G401 (cell line): Measurements from ENCODE around the gene TMEM86A. TPM values are rescaled to one million over a fixed set of nuclear protein-coding genes. Genes with fewer than 3 reads are reported as not detected.
A peak's percentile ranks its signal among the peaks of the same experiment; 100 is the strongest.
"Not testable (repeated sequence)": the region's sequence is repeated elsewhere in the genome, so short reads cannot be mapped to it uniquely, and the experiment has no call there.

Experiments used
- DNase-seq: peaks from one replicate; pipeline ENCODE4 v3.0.0-alpha.2; 2015; ENCODE audit warnings: low spot score
- in situ Hi-C: cut with HindIII; loops from 2 replicates; pipeline ENCODE4 v1.10.0; 2016; ENCODE audit warnings: low sequenced_read_pairs, mixed read lengths
- total RNA-seq: library from RNA; depleted of rRNA; stranded (reverse); fragments of >200 nt; shearing (Covaris generic); gene quantifications from 2 replicates; pipeline ENCODE4 v1.2.3, GENCODE V29; 2014; rRNA removed

Gene TMEM86A
- total RNA-seq, result 0.34 and 0.55 TPM in 2 replicates

- in situ Hi-C loops, result no loop called here
- peak; percentile 93 for DNase-seq
Observed at GRCh38 chr11:18698341-18699268, at the start of gene TMEM86A. Gene TMEM86A, plus strand, starts transcription at chr11:18698779. Its CDS starts 108 bp downstream, at chr11:18698887.

GRCh38 chr11:18650353-18650752 is 48.2 kb upstream of the TMEM86A start:
- in situ Hi-C loops, result no loop called here
- DNase-seq, result no peak

GRCh38 chr11:18650859-18651557 is 47.6 kb upstream of the TMEM86A start:
- peak; percentile 30 for DNase-seq

GRCh38 chr11:18657673-18658072 is 40.9 kb upstream of the TMEM86A start:
- in situ Hi-C loops, result no loop called here
- no peak for DNase-seq

More at GRCh38 chr11:18650859-18651557, 47.6 kb upstream of the TMEM86A start:
- in situ Hi-C loops, result no loop called here

GRCh38 chr11:18665353-18665872 is 33.2 kb upstream of the TMEM86A start:
- DNase-seq, in situ Hi-C loops: not testable (repeated sequence)

GRCh38 chr11:18668131-18668530 is 30.4 kb upstream of the TMEM86A start:
- in situ Hi-C loops, result no loop called here
- no peak for DNase-seq

- in situ Hi-C loops, result no loop called here
Observed at GRCh38 chr11:18669219-18669596, 29.4 kb upstream of the TMEM86A start.

GRCh38 chr11:18669711-18670110 is 28.9 kb upstream of the TMEM86A start:
- in situ Hi-C loops, result no loop called here
- DNase-seq, result no peak

More at GRCh38 chr11:18669219-18669596, 29.4 kb upstream of the TMEM86A start:
- no peak for DNase-seq

- in situ Hi-C loops, result no loop called here
- no peak for DNase-seq
Observed at GRCh38 chr11:18671246-18671645, 27.3 kb upstream of the TMEM86A start.

GRCh38 chr11:18672209-18672608 is 26.4 kb upstream of the TMEM86A start:
- in situ Hi-C loops, DNase-seq: not testable (repeated sequence)

GRCh38 chr11:18676803-18677202 is 21.8 kb upstream of the TMEM86A start:
- DNase-seq, result no peak

GRCh38 chr11:18677560-18677959 is 21.0 kb upstream of the TMEM86A start:
- in situ Hi-C loops, result no loop called here

More at GRCh38 chr11:18676803-18677202, 21.8 kb upstream of the TMEM86A start:
- in situ Hi-C loops, result no loop called here

GRCh38 chr11:18681949-18682348 is 16.6 kb upstream of the TMEM86A start:
- in situ Hi-C loops, DNase-seq: not testable (repeated sequence)

More at GRCh38 chr11:18677560-18677959, 21.0 kb upstream of the TMEM86A start:
- no peak for DNase-seq

GRCh38 chr11:18682466-18682865 is 16.1 kb upstream of the TMEM86A start:
- DNase-seq, result no peak
- in situ Hi-C loops, result no loop called here

GRCh38 chr11:18684267-18684666 is 14.3 kb upstream of the TMEM86A start:
- DNase-seq, result no peak
- in situ Hi-C loops, result no loop called here

GRCh38 chr11:18691467-18692140 is 7.0 kb upstream of the TMEM86A start:
- in situ Hi-C loops, DNase-seq: not testable (repeated sequence)

GRCh38 chr11:18692941-18693760 is 5.4 kb upstream of the TMEM86A start:
- no peak for DNase-seq
- in situ Hi-C loops, result no loop called here

GRCh38 chr11:18696638-18697225 is 1.8 kb upstream of the TMEM86A start:
- no peak for DNase-seq
- in situ Hi-C loops, result no loop called here
